HCT116 (cell line): ENCODE results near the gene UBQLN4. TPM values are rescaled to one million over a fixed set of nuclear protein-coding genes. Genes with fewer than 3 reads are reported as not detected.

ENCODE experiments used
- ATAC-seq: fragments of 200-7000 bp; cut with Tn5 transposase; 2 replicates; pipeline ENCODE4 v1.9.1; 2020; ENCODE audit warnings: mild to moderate bottlenecking, moderate library complexity
- BruUV-seq: library from RNA; stranded (reverse); fragments of 400-500 nt; replicated peaks from 2 replicates; lab custom pipeline; 2021; lab: Mats Ljungman, UMichigan
- CTCF ChIA-PET: fragments of 300-600 bp; sonication (Branson Sonifier 250); formaldehyde crosslinking; loops from one replicate; lab custom pipeline; 2021; ENCODE audit warnings: antibody characterized with exemption; lab: Charles Lee
- POLR2A ChIA-PET: fragments of 300-600, 350-600 bp; sonication (Branson Sonifier 250); formaldehyde crosslinking; loops from one replicate; lab custom pipeline; 2021; ENCODE audit warnings: antibody characterized with exemption; lab: Charles Lee
- RAD21 ChIA-PET, 2 experiments: fragments of 300-600 bp; sonication (Branson Sonifier 250); formaldehyde crosslinking; loops; one replicate each; lab custom pipeline; 2023; ENCODE audit warnings: low total read pairs in 2 of 2; ENCODE audit not compliant: uncharacterized antibody in 2 of 2, unreplicated experiment in 2 of 2, low non-redundant PET in 1 of 2; lab: Charles Lee
- DNase-seq: peaks from one replicate; pipeline ENCODE4 v3.0.0-alpha.2; 2010; ENCODE audit warnings: low read depth, low spot score
- H2AFZ ChIP-seq: fragments of 200-600 bp; shearing (Covaris generic), sonication (generic); 2 replicates; pipeline ENCODE4 v1.6.1; 2017; ENCODE audit warnings: low read depth, mixed run types, mixed read lengths, antibody characterized with exemption, low read length; ENCODE audit not compliant: poor library complexity, severe bottlenecking
- H3K27ac ChIP-seq: 2 replicates; pipeline ENCODE4 v1.5.1; 2012; ENCODE audit warnings: low read depth, low read length
- H3K27me3 ChIP-seq: fragments of 200-600 bp; sonication (generic); 2 replicates; pipeline ENCODE4 v1.6.1; 2016; ENCODE audit warnings: mixed run types, low read length, mixed read lengths; ENCODE audit not compliant: insufficient read depth
- H3K36me3 ChIP-seq, 2 experiments: fragments of 200-500 bp in 1 of 2; fragments of 200-600 bp in 1 of 2; sonication (Bioruptor generic) in 1 of 2; sonication (generic) in 1 of 2; 2 replicates each; pipeline versions ENCODE4 v1.5.1 to v1.6.1; 2014 to 2016; ENCODE audit warnings: low read length in 2 of 2, inconsistent platforms in 1 of 2, mixed read lengths in 1 of 2, mixed run types in 1 of 2; ENCODE audit not compliant: insufficient read depth in 2 of 2, control insufficient read depth in 1 of 2
- H3K4me1 ChIP-seq, 2 experiments: fragments of 200-600 bp in 1 of 2; sonication (generic) in 1 of 2; 2 replicates each; pipeline versions ENCODE4 v1.5.1 to v1.6.1; 2012 to 2017; ENCODE audit warnings: low read length in 2 of 2, inconsistent platforms in 1 of 2, mild to moderate bottlenecking in 1 of 2, mixed read lengths in 1 of 2, mixed run types in 1 of 2, moderate library complexity in 1 of 2; ENCODE audit not compliant: insufficient read depth in 2 of 2, control insufficient read depth in 1 of 2
- H3K4me2 ChIP-seq: fragments of 200-600 bp; sonication (generic); 2 replicates; pipeline ENCODE4 v1.6.1; 2017; ENCODE audit warnings: mixed run types, low read length, mixed read lengths
- H3K4me3 ChIP-seq, 2 experiments: fragments of 200-600 bp in 1 of 2; sonication (generic) in 1 of 2; replicated peaks in 1 of 2; 2 replicates each; pipeline ENCODE4 v1.5.1; 2011 to 2016; ENCODE audit warnings: low read length in 2 of 2, control low read depth in 1 of 2, low read depth in 1 of 2, mild to moderate bottlenecking in 1 of 2, mixed read lengths in 1 of 2, mixed run types in 1 of 2
- H3K79me2 ChIP-seq: fragments of 200-600 bp; sonication (generic); 2 replicates; pipeline ENCODE4 v1.6.1; 2017; ENCODE audit warnings: mild to moderate bottlenecking, mixed run types, low read length, moderate library complexity, mixed read lengths; ENCODE audit not compliant: insufficient read depth
- H3K9ac ChIP-seq: fragments of 200-600 bp; sonication (generic); 2 replicates; pipeline ENCODE4 v1.6.1; 2016; ENCODE audit warnings: low read length, mixed read lengths
- H3K9me2 ChIP-seq: fragments of 200-600 bp; sonication (generic), shearing (Covaris generic); 2 replicates; pipeline ENCODE4 v1.6.1; 2017; ENCODE audit warnings: mixed run types, mild to moderate bottlenecking, moderate library complexity; ENCODE audit not compliant: insufficient read depth
- H3K9me3 ChIP-seq, 2 experiments: fragments of 200-500 bp in 1 of 2; fragments of 200-600 bp in 1 of 2; sonication (Bioruptor generic) in 1 of 2; sonication (generic) in 1 of 2; 2 replicates each; pipeline ENCODE4 v1.6.1; 2014 to 2017; ENCODE audit warnings: low read length in 2 of 2, mixed read lengths in 2 of 2, inconsistent platforms in 1 of 2, low read depth in 1 of 2, mild to moderate bottlenecking in 1 of 2, mixed run types in 1 of 2, moderate library complexity in 1 of 2; ENCODE audit not compliant: control insufficient read depth in 1 of 2, insufficient read depth in 1 of 2
- H4K20me1 ChIP-seq: fragments of 200-600 bp; sonication (generic), shearing (Covaris generic); 2 replicates; pipeline ENCODE4 v1.6.1; 2017; ENCODE audit warnings: mixed run types, mild to moderate bottlenecking, moderate library complexity; ENCODE audit not compliant: insufficient read depth
- CBX3 ChIP-seq: IDR thresholded peaks from 2 replicates; pipeline ENCODE4 v1.6.1; 2012; ENCODE audit warnings: low read depth
- POLR2A ChIP-seq: IDR thresholded peaks from 2 replicates; pipeline ENCODE4 v1.7.0; 2011; ENCODE audit warnings: borderline replicate concordance; ENCODE audit not compliant: insufficient read depth, insufficient read length; ENCODE audit errors: extremely low read depth
- SP1 ChIP-seq: IDR thresholded peaks from 2 replicates; pipeline ENCODE4 v1.6.1; 2012; ENCODE audit warnings: low read depth
- YY1 ChIP-seq: IDR thresholded peaks from 2 replicates; pipeline ENCODE4 v1.6.1; 2011; ENCODE audit warnings: low read length, low read depth, moderate library complexity, mild to moderate bottlenecking; ENCODE audit not compliant: insufficient replicate concordance; ENCODE audit errors: extremely low read depth
- ZFX ChIP-seq: fragments of 450-650 bp; IDR thresholded peaks from 2 replicates; pipeline ENCODE4 v1.6.1; 2017
- ZNF274 ChIP-seq: fragments of 200-500 bp; sonication (Bioruptor generic); IDR thresholded peaks from 2 replicates; pipeline ENCODE4 v1.6.1; 2014; ENCODE audit warnings: mild to moderate bottlenecking, low read depth, low read length, inconsistent platforms
- intact Hi-C: fragments of 100-400 bp; cut with micrococcal nuclease; formaldehyde crosslinking; loops from 2 replicates; pipeline ENCODE4 v1.10.0; 2022
- total RNA-seq: library from RNA; stranded (reverse); gene quantifications from one replicate; pipeline ENCODE4 v1.2.1, GENCODE V29; 2021; ENCODE audit not compliant: unreplicated experiment
- TF ChIP-seq, protein P1 (sequence below): IDR thresholded peaks from 2 replicates; pipeline ENCODE4 v1.6.1; 2012; ENCODE audit warnings: low read depth
- TF ChIP-seq, protein P2 (sequence below): IDR thresholded peaks from 2 replicates; pipeline ENCODE4 v1.6.1; 2011; ENCODE audit warnings: mild to moderate bottlenecking, low read length, moderate library complexity; ENCODE audit not compliant: insufficient replicate concordance; ENCODE audit errors: extremely low read depth

Gene UBQLN4
- total RNA-seq, 1 experiment from 2014 or later: 68.4 TPM

DNA sequence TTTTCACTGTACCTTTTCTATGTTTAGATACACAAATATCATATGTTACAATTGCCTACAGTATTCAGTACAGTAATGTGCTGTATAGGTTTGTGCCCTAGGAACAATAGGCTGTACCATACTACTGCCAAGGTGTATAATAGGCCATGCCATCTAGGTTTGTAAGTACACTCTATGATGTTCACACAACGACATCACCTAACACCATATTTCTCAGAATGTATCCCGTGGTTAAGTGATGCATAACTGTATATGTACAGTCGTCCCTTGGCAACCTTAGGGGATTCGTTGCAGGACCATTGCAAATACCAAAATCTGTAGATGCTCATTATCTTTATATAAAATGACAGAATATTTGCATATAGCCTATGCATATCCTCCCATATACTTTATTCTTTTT lies 27.0 kb downstream of the UBQLN4 start:
- no peak for ATAC-seq
- Histone ChIP-seq H3K27ac (no peak overlapping the region), H3K4me1 (peaks cover 4 to 10% of the 10 kb centered on the region in 2 experiments; a peak in 3 of 4 replicates), H3K4me3 (no peak overlapping the region), H3K4me2 (no peak overlapping the region), H3K9me2 (no peaks in the 10 kb centered on the region), H4K20me1 (no peaks in the 10 kb centered on the region), H3K79me2 (no peaks in the 10 kb centered on the region), H3K36me3 (no peaks in the 10 kb centered on the region), H3K9ac (no peak overlapping the region), H2AFZ (peak overlapping the region; percentile 95), H3K9me3 (no peaks in the 10 kb centered on the region), H3K27me3 (no peaks in the 10 kb centered on the region)
- ChIA-PET POLR2A (no interaction called here), CTCF (interaction anchor here (1.1 to 1.2 kb wide), 3 partner anchors 34 to 333 kb away, joined by 3 to 14 read pairs (median 7); partner anchors contain the start of gene RAB25), RAD21 (interaction anchor here in 1 of 2 experiments (1.1 kb wide), 1 partner anchor 40 kb away, joined by 3 read pairs; no protein-coding TSS in a partner anchor)
- DNase-seq: no peak
- no TSS peak for BruUV-seq
- intact Hi-C loops: loop anchor here (1.0 kb wide), 1 partner anchor 40 kb away; no protein-coding TSS in a partner anchor
- no peak for TF ChIP-seq YY1
- TF ChIP-seq, protein P1, sequence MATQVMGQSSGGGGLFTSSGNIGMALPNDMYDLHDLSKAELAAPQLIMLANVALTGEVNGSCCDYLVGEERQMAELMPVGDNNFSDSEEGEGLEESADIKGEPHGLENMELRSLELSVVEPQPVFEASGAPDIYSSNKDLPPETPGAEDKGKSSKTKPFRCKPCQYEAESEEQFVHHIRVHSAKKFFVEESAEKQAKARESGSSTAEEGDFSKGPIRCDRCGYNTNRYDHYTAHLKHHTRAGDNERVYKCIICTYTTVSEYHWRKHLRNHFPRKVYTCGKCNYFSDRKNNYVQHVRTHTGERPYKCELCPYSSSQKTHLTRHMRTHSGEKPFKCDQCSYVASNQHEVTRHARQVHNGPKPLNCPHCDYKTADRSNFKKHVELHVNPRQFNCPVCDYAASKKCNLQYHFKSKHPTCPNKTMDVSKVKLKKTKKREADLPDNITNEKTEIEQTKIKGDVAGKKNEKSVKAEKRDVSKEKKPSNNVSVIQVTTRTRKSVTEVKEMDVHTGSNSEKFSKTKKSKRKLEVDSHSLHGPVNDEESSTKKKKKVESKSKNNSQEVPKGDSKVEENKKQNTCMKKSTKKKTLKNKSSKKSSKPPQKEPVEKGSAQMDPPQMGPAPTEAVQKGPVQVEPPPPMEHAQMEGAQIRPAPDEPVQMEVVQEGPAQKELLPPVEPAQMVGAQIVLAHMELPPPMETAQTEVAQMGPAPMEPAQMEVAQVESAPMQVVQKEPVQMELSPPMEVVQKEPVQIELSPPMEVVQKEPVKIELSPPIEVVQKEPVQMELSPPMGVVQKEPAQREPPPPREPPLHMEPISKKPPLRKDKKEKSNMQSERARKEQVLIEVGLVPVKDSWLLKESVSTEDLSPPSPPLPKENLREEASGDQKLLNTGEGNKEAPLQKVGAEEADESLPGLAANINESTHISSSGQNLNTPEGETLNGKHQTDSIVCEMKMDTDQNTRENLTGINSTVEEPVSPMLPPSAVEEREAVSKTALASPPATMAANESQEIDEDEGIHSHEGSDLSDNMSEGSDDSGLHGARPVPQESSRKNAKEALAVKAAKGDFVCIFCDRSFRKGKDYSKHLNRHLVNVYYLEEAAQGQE: no peak
- no peak for TF ChIP-seq ZFX
- TF ChIP-seq ZNF274: no peak
- TF ChIP-seq SP1: no peak
- TF ChIP-seq POLR2A: no peak
- TF ChIP-seq CBX3: no peak
- TF ChIP-seq, protein P2, sequence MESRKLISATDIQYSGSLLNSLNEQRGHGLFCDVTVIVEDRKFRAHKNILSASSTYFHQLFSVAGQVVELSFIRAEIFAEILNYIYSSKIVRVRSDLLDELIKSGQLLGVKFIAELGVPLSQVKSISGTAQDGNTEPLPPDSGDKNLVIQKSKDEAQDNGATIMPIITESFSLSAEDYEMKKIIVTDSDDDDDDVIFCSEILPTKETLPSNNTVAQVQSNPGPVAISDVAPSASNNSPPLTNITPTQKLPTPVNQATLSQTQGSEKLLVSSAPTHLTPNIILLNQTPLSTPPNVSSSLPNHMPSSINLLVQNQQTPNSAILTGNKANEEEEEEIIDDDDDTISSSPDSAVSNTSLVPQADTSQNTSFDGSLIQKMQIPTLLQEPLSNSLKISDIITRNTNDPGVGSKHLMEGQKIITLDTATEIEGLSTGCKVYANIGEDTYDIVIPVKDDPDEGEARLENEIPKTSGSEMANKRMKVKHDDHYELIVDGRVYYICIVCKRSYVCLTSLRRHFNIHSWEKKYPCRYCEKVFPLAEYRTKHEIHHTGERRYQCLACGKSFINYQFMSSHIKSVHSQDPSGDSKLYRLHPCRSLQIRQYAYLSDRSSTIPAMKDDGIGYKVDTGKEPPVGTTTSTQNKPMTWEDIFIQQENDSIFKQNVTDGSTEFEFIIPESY: no peak
- TF ChIP-seq, all 23 proteins: peak for 0
